ENCODE measurements around the gene EDIL3.

Gene EDIL3

DNA sequence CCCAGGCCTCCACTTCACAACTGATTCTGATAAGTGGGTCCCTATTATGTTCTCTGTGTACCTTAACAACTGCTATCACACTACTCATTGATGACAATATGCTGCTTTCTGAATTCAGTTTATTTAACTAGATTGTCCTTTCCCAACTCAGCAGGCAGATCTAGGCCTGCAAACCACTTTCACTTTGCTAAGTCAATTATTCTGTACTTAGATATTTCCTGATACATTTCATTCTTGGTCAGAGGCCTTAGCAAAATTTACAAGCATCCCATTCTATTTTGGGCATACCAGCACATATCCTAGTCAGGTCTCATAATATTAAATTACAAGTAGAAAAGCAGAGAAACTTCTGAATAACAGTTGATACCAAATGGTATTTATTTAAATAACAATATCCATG is 428.3 kb downstream of the EDIL3 start:
- TF ChIP-seq, protein P1, sequence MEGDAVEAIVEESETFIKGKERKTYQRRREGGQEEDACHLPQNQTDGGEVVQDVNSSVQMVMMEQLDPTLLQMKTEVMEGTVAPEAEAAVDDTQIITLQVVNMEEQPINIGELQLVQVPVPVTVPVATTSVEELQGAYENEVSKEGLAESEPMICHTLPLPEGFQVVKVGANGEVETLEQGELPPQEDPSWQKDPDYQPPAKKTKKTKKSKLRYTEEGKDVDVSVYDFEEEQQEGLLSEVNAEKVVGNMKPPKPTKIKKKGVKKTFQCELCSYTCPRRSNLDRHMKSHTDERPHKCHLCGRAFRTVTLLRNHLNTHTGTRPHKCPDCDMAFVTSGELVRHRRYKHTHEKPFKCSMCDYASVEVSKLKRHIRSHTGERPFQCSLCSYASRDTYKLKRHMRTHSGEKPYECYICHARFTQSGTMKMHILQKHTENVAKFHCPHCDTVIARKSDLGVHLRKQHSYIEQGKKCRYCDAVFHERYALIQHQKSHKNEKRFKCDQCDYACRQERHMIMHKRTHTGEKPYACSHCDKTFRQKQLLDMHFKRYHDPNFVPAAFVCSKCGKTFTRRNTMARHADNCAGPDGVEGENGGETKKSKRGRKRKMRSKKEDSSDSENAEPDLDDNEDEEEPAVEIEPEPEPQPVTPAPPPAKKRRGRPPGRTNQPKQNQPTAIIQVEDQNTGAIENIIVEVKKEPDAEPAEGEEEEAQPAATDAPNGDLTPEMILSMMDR (IDR thresholded peaks at IDR 0.05; ENCODE audit: extremely low read depth, missing control alignments) = no peak
- DNase-seq (ENCODE audit: low spot score) = no peak

DNA sequence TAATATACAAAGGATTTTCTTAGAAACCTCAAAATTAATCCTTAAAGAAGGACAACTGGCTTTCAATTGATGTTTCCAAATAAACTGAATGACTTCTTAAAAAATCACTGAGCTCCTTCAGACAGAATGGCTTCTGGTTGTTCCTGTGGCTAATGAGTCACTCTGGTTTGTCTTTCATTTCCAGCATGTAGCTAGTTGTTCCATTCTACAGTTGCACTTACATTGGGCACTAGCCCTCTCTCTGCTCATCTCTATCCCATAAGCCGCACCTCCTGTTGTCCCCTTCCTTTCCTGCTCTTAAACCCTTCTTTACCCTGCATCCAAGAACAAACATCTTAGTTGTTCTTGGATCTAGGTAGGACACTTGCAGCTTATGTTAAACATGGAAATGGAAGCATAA is 428.8 kb downstream of the EDIL3 start:
- TF ChIP-seq, protein P1 (IDR thresholded peaks at IDR 0.05; ENCODE audit: extremely low read depth, missing control alignments) = no peak
- no peak for DNase-seq (ENCODE audit: low spot score)

DNA sequence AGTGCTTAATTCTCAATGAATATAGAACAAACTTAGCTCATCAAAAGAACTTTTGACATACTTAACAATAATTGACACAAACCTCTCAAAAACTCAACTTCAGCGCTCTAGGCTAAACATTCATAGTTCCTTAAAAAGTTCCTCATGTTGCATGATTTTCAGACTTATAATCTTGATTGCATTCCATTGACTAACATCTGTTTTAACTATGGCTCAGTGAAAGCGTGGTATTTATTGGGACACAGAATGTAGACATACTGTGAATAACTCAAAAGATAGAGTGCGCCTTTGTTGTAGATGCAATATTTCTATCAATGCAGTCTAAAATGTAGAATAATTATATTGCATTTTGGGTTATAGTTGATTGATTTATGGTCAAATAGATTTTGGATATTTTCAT is 436.9 kb downstream of the EDIL3 start:
- no peak for DNase-seq (ENCODE audit: low spot score)
- TF ChIP-seq, protein P1 (IDR thresholded peaks at IDR 0.05; ENCODE audit: extremely low read depth, missing control alignments) = no peak

DNA sequence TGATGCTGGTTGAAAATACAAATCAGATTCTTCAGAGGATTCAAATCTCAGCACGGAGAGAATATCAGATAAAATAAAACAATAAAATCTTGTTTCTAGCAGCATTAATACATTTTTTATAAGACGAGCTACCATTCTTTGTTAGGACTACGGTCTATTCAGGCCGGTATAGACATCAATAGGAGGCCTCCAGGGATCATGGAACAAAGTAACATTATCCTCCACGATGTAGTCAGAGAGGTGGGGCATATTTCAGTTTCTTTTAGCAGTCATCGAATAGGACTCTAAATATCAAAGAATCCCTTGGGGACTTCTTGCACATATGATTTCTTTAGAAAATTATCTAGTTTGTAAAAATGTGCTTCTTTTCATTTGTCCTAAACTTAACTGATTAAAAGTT is 438.2 kb downstream of the EDIL3 start:
- TF ChIP-seq, protein P1 (IDR thresholded peaks at IDR 0.05; ENCODE audit: extremely low read depth, missing control alignments) = no peak
- DNase-seq (ENCODE audit: low spot score) = no peak

DNA sequence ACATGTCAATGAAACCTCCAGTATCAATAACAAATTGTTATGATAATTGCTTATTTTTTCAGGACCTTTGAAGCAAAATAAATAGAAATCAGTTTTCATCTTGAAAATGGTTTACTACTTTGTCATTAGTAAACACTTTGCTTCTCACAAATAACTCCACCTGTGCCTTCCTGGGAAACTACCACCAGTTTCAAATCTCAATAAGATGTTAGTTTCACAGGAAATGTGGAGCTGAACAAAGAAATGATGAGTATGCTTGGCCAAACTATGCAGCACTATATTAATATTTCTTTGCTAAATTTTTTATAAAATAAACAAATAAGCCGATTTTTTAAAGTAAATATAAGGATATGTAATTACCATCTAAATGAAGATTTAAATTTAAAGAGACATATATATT is 442.5 kb downstream of the EDIL3 start:
- TF ChIP-seq, protein P1 (IDR thresholded peaks at IDR 0.05; ENCODE audit: extremely low read depth, missing control alignments) = no peak
- no peak for DNase-seq (ENCODE audit: low spot score)

DNA sequence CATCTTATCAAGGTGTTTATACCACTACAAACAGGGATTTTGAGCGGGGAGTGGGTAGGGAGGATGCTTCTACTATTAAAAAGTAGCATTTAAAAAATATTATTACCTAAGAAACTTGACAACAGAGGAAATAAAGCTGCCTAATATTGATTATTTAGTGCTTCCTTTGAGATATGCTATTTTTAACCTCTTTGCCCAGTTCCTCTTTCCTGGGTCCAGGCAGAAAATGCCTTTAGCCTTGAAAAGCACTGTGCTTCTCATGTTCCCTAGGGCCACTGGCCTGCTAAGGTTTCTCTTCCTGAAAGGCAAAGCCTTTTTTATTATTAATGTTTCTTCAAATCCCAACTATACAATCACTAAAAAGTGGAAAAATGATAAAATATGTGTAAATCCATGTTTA is 446.8 kb downstream of the EDIL3 start:
- TF ChIP-seq, protein P1 (IDR thresholded peaks at IDR 0.05; ENCODE audit: extremely low read depth, missing control alignments) = no peak
- DNase-seq (ENCODE audit: low spot score) = no peak

DNA sequence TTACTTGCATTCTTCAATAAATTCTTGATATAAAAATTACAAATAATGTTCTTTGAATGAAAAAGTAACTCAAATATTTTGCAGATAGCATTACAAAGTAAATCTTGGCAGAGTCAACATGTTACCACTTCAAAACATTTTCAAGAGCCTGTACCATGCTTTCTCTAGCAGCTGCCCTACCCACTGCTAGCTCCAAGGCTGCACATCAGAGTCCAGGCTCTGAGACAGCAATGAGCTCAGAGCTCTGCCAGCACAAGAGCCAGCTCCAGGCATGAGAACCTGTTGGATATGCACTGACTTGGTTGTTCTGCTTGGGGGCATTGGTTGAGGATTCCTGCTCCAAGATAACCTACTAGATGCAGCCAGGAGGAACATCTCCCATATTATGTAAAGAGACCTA is 452.7 kb downstream of the EDIL3 start:
- TF ChIP-seq, protein P1 (IDR thresholded peaks at IDR 0.05; ENCODE audit: extremely low read depth, missing control alignments) = no peak
- DNase-seq (ENCODE audit: low spot score) = no peak

All from GM20000 (cell line).